ENCODE measurements around the gene DHRS11. TPM values are rescaled to one million over a fixed set of nuclear protein-coding genes. Genes with fewer than 3 reads are reported as not detected.

DHRS11 gene
- total and polyA plus RNA-seq, 2 experiments from 2014 or later = 21.9 to 25.0 TPM

DNA sequence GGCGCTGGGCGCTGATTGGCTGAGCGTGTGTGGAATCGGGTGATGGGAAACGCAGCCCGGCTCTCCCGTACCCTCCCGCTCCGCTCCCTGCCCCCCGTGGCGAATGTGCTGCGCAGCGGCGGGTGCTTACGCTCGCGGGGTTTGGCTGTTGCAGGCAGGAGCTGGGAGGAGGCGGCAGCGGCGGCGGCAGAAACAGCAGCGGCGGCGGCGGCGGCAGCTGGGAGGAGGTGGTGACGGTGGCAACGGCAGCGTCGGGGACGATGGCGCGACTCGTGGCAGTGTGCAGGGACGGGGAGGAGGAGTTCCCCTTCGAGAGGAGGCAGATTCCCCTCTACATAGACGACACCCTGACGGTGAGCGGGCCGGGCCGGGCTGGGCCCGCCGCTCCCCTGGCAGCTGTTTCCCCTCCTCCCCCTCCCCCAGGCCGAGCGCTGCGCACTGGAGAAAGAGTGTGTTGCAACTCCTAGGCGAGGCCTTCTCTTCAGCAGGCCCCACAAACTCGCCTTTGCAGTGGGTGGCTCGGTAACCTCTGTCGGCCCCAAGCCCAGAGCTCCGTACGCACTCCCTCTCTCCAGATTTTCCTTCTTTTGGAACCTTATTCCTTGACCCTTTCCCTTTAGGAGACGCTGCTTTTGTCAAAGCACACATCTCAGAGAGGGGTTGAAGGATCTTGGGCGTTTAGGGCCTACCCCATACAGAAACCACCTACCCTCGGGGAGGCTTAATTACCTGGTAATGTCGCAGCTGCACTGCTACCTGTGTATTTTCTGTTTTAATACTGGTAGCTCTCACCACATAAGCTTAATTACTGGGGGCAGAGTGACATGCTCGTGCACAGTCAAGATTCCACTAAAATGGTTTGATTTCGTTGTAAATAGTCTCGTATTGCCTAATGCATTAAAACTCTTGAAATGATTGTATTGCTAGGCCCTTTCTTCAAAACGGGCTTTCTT is 45.9 kb upstream of the DHRS11 start:
- no peaks in the 10 kb centered on the region for H3K9me3 ChIP-seq (ENCODE audit: low read depth)
- no peaks in the 10 kb centered on the region for H3K27me3 ChIP-seq
- peak overlapping the region; percentile 96 for H3K27ac ChIP-seq
- H3K4me1 ChIP-seq (ENCODE audit: low read depth) = peaks cover 19% of the 10 kb centered on the region
- peak; percentile 98 to 99 for DNase-seq (ENCODE audit: low read depth in 1 of 2, low spot score in 1 of 2)
- TF ChIP-seq, protein P1, sequence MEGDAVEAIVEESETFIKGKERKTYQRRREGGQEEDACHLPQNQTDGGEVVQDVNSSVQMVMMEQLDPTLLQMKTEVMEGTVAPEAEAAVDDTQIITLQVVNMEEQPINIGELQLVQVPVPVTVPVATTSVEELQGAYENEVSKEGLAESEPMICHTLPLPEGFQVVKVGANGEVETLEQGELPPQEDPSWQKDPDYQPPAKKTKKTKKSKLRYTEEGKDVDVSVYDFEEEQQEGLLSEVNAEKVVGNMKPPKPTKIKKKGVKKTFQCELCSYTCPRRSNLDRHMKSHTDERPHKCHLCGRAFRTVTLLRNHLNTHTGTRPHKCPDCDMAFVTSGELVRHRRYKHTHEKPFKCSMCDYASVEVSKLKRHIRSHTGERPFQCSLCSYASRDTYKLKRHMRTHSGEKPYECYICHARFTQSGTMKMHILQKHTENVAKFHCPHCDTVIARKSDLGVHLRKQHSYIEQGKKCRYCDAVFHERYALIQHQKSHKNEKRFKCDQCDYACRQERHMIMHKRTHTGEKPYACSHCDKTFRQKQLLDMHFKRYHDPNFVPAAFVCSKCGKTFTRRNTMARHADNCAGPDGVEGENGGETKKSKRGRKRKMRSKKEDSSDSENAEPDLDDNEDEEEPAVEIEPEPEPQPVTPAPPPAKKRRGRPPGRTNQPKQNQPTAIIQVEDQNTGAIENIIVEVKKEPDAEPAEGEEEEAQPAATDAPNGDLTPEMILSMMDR (IDR thresholded peaks at IDR 0.05; ENCODE audit: low read depth, low read length) = no peak
- H3K36me3 ChIP-seq = no peaks in the 10 kb centered on the region
- peak overlapping the region; percentile 72 for H3K4me3 ChIP-seq

DNA sequence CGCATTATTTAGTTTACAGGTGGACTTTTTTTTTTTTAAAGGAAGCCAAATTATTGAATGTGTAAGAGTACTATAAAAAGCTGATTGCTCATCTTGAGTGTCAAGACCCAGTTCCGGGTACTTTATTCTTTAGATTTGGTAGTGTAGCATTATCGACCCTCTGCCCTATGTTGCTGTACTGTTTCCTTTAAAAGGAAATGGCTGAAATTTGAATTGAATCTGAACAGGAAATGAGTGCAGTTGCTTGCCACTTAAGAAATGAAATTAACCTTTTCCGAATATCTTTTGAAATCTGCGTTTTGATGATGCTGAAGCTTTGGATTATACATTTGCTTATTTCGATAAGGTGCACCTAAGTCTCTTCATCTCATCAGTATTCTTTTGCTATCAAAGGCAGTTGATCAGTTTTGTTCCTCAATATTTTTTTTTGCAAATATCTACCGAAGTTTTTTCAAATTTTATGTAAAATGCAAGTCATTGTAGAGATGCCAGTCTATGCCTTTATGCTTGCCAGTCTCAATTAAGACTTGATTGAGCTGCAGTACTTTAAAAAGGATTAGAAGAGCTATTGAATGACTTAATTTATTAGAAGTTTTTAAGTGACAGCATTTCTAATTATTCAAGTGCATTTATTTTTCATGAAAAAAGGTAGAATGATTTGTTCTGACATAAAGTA is 45.1 kb upstream of the DHRS11 start:
- Histone ChIP-seq H3K36me3 (no peaks in the 10 kb centered on the region), H3K27ac (peak overlapping the region; percentile 96), H3K9me3 (ENCODE audit: low read depth) (no peaks in the 10 kb centered on the region), H3K4me3 (peak overlapping the region; percentile 72), H3K27me3 (no peaks in the 10 kb centered on the region), H3K4me1 (ENCODE audit: low read depth) (peaks cover 19% of the 10 kb centered on the region)
- DNase-seq (ENCODE audit: low read depth in 1 of 2, low spot score in 1 of 2) = peak in 1 of 2 donors; percentile 14
- TF ChIP-seq, protein P1 (IDR thresholded peaks at IDR 0.05; ENCODE audit: low read depth, low read length) = no peak

- TF ChIP-seq, protein P1 (IDR thresholded peaks at IDR 0.05; ENCODE audit: low read depth, low read length) = no peak
- no peaks in the 10 kb centered on the region for H3K27me3 ChIP-seq
- H3K27ac ChIP-seq = peak overlapping the region; percentile 96
- H3K4me1 ChIP-seq (ENCODE audit: low read depth) = peaks cover 19% of the 10 kb centered on the region
- H3K4me3 ChIP-seq = peak overlapping the region; percentile 72
- DNase-seq (ENCODE audit: low read depth in 1 of 2, low spot score in 1 of 2) = no peak
- no peaks in the 10 kb centered on the region for H3K36me3 ChIP-seq
- H3K9me3 ChIP-seq (ENCODE audit: low read depth) = no peaks in the 10 kb centered on the region
Observed at GRCh38 chr17:36547776-36548175, 43.9 kb upstream of the DHRS11 start.

- Histone ChIP-seq H3K4me1 (ENCODE audit: low read depth) (peaks cover 16% of the 10 kb centered on the region), H3K27ac (no peak overlapping the region), H3K27me3 (no peaks in the 10 kb centered on the region), H3K4me3 (no peak overlapping the region), H3K36me3 (peaks cover 3% of the 10 kb centered on the region), H3K9me3 (ENCODE audit: low read depth) (no peaks in the 10 kb centered on the region)
- TF ChIP-seq, protein P1 (IDR thresholded peaks at IDR 0.05; ENCODE audit: low read depth, low read length) = no peak
- DNase-seq (ENCODE audit: low read depth in 1 of 2, low spot score in 1 of 2) = no peak
Observed at GRCh38 chr17:36550491-36551417, 40.9 kb upstream of the DHRS11 start.

DNA sequence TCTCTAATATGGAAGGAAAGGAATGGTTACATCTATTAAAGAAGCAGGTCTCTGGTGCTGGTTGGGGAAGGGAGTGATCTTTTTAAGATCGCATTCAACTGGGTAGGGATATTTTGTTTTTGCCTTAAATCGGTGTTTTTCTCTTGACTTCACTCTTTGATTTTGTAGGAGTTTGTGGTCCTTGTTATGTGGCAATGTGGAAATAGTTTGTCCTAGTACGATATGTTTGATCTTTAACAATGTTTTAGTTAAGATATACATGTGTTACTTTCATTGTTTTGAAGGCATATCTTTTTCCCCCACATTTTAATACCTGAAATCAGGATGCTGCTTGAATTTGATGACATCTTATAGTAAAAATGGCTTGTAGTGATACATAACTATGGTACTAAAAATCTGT is 38.2 kb upstream of the DHRS11 start:
- Histone ChIP-seq H3K27ac (no peak overlapping the region), H3K4me1 (ENCODE audit: low read depth) (no peaks in the 10 kb centered on the region), H3K9me3 (ENCODE audit: low read depth) (no peaks in the 10 kb centered on the region), H3K4me3 (no peak overlapping the region), H3K36me3 (peaks cover 24% of the 10 kb centered on the region), H3K27me3 (no peaks in the 10 kb centered on the region)
- no peak for DNase-seq (ENCODE audit: low read depth in 1 of 2, low spot score in 1 of 2)
- TF ChIP-seq, protein P1 (IDR thresholded peaks at IDR 0.05; ENCODE audit: low read depth, low read length) = no peak
